ENCODE data around the gene IFI27L2. TPM values are rescaled to one million over a fixed set of nuclear protein-coding genes. Genes with fewer than 3 reads are reported as not detected.

IFI27L2 gene
- total RNA-seq, 2 experiments from 2014 or later = 53.1 to 62.2 TPM

GRCh38 chr14:94128216-94128839 lies 1.1 kb downstream of the IFI27L2 start:
- ChIA-PET POLR2A (interaction anchor here (0.9 to 1.8 kb wide), 2 partner anchors 14 to 47 kb away, joined by 5 to 9 read pairs; partner anchors contain the start of genes DDX24 and IFI27L1), CTCF (interaction anchor here (1.6 to 2.4 kb wide), 2 partner anchors 75 to 92 kb away, joined by 4 to 12 read pairs; no protein-coding TSS in a partner anchor)

GRCh38 chr14:94127330-94127729 lies 2.1 kb downstream of the IFI27L2 start:
- ChIA-PET POLR2A (no interaction called here), CTCF (no interaction called here)

GRCh38 chr14:94126800-94127199 lies 2.6 kb downstream of the IFI27L2 start:
- CTCF ChIA-PET = no interaction called here
- POLR2A ChIA-PET = no interaction called here

- CTCF ChIA-PET = no interaction called here
- POLR2A ChIA-PET = no interaction called here
Measured at GRCh38 chr14:94126419-94126677, 3.1 kb downstream of the IFI27L2 start.

GRCh38 chr14:94125659-94126418 lies 3.6 kb downstream of the IFI27L2 start:
- ChIA-PET CTCF (no interaction called here), POLR2A (no interaction called here)

GRCh38 chr14:94124582-94125377 lies 4.6 kb downstream of the IFI27L2 start:
- CTCF ChIA-PET = interaction anchor here (0.6 kb wide), 1 partner anchor 55 kb away, joined by 3 read pairs; no protein-coding TSS in a partner anchor
- POLR2A ChIA-PET = no interaction called here

GRCh38 chr14:94123868-94124267 lies 5.5 kb downstream of the IFI27L2 start:
- CTCF ChIA-PET = no interaction called here
- POLR2A ChIA-PET = no interaction called here

GRCh38 chr14:94123296-94123695 lies 6.1 kb downstream of the IFI27L2 start:
- ChIA-PET CTCF (no interaction called here), POLR2A (no interaction called here)

- ChIA-PET POLR2A (no interaction called here), CTCF (no interaction called here)
Measured at GRCh38 chr14:94122438-94122837, 7.0 kb downstream of the IFI27L2 start.

- ChIA-PET POLR2A (no interaction called here), CTCF (no interaction called here)
Measured at GRCh38 chr14:94121485-94121884, 7.9 kb downstream of the IFI27L2 start.

GRCh38 chr14:94120667-94121340 lies 8.6 kb downstream of the IFI27L2 start:
- ChIA-PET CTCF (no interaction called here), POLR2A (no interaction called here)

- POLR2A ChIA-PET = no interaction called here
- CTCF ChIA-PET = no interaction called here
Measured at GRCh38 chr14:94119071-94119470, 10.3 kb downstream of the IFI27L2 start.

- CTCF ChIA-PET = no interaction called here
- POLR2A ChIA-PET = no interaction called here
Measured at GRCh38 chr14:94117856-94118255, 11.5 kb downstream of the IFI27L2 start.

GRCh38 chr14:94116701-94117100 lies 12.7 kb downstream of the IFI27L2 start:
- POLR2A ChIA-PET = no interaction called here
- CTCF ChIA-PET = no interaction called here

GRCh38 chr14:94115631-94116030 lies 13.8 kb downstream of the IFI27L2 start:
- ChIA-PET CTCF (no interaction called here), POLR2A (no interaction called here)

- ChIA-PET POLR2A (interaction anchor here (1.1 kb wide), 1 partner anchor 14 kb away, joined by 5 read pairs; no protein-coding TSS in a partner anchor), CTCF (no interaction called here)
Measured at GRCh38 chr14:94115058-94115591, 14.3 kb downstream of the IFI27L2 start.

- ChIA-PET POLR2A (interaction anchor here (1.1 kb wide), 1 partner anchor 14 kb away, joined by 5 read pairs; no protein-coding TSS in a partner anchor), CTCF (no interaction called here)
Measured at GRCh38 chr14:94114589-94115057, 14.8 kb downstream of the IFI27L2 start.

GRCh38 chr14:94113908-94114588 lies 15.4 kb downstream of the IFI27L2 start:
- ChIA-PET CTCF (no interaction called here), POLR2A (interaction anchor here (1.1 kb wide), 1 partner anchor 15 kb away, joined by 5 read pairs; no protein-coding TSS in a partner anchor)

- POLR2A ChIA-PET = no interaction called here
- CTCF ChIA-PET = no interaction called here
Measured at GRCh38 chr14:94113490-94113889, 15.9 kb downstream of the IFI27L2 start.
